ENCODE data around the gene KRTAP10-1. TPM values are rescaled to one million over a fixed set of nuclear protein-coding genes. Genes with fewer than 3 reads are reported as not detected.

The KRTAP10-1 gene
- total and polyA plus RNA-seq, 9 of the 15 experiments (the other 6 are each of a cell fraction or from before 2014, with no cell fraction given), result not detected

DNA sequence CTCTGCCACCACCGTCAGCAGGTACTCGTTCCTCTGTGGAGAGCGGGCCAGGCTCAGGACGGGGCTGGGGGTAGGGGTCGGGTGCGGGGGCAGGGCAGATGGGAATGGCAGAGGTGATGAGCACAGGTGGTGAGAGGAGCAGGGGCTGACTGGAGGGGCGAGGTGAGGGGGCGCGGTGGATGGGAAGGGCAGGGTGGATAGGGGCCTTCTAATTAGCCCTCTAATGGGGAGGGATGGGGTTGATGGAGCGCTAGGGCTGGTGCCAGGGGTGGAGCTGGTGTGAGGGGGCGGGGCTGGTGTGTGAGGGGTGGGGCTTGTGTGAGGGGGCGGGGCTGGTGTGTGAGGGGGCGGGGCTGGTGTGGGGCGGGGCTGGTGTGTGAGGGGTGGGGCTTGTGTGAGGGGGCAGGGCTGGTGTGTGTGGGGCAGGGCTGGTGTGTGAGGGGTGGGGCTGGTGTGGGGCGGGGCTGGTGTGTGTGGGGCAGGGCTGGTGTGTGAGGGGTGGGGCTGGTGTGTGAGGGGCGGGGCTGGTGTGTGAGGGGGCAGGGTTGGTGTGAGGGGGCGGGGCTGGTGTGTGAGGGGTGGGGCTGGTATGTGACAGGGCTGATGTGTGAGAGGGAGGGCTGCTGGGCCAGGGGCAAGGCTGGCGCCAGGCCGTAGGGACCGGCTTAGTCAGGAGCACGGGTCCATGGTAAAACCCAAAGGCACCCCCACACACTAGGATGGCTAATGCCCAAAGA is 5.9 kb downstream of the KRTAP10-1 start:
- Histone ChIP-seq H3K9me3 (replicated peaks; ENCODE audit: control insufficient read depth, insufficient read depth, low read depth, low read length) (no peaks in the 10 kb centered on the region; the same call in 1 of the 2 replicates), H3K79me2 (ENCODE audit: control insufficient read depth, insufficient read depth, low read length) (no peaks in the 10 kb centered on the region), H3K4me1 (replicated peaks in 1 of 2; ENCODE audit: control insufficient read depth in 2 of 2, insufficient read depth in 2 of 2, low read length in 2 of 2) (peaks cover 0 to 21% of the 10 kb centered on the region in 2 experiments; a peak in 2 of 5 replicates), H4K20me1 (replicated peaks; ENCODE audit: control insufficient read depth, insufficient read depth, low read length) (0 out of 2 replicates have a peak, but pooled peaks cover 10% of the 10 kb centered on the region), H3K9ac (ENCODE audit: insufficient read depth in 1 of 2, low read depth in 2 of 2, low read length in 2 of 2) (no peak overlapping the region), H3K9me1 (ENCODE audit: control insufficient read depth, insufficient read depth, low read length) (no peaks in the 10 kb centered on the region), H3K27me3 (ENCODE audit: control insufficient read depth in 2 of 2, insufficient read depth in 2 of 2, low read length in 2 of 2) (peaks cover 29 to 58% of the 10 kb centered on the region in 2 experiments), H3K36me3 (ENCODE audit: control insufficient read depth, insufficient read depth, low read length) (no peaks in the 10 kb centered on the region), H3K27ac (ENCODE audit: extremely low read depth, low read depth, low read length) (no peak overlapping the region), H3K4me2 (ENCODE audit: insufficient read depth, low read length) (no peak overlapping the region), H2AFZ (ENCODE audit: low read depth, low read length) (no peak overlapping the region), H3K4me3 (no peak overlapping the region)
- ChIA-PET CTCF (ENCODE audit: low intra/inter-chr PET ratio) (no interaction called here), POLR2A (interaction anchor here (0.5 to 0.6 kb wide), 2 partner anchors 19 to 132 kb away, joined by 3 read pairs; no protein-coding TSS in a partner anchor)
- TF ChIP-seq CREM (IDR thresholded peaks at IDR 0.05; ENCODE audit: low read depth) (no peak), ZNF12 (CRISPR knock-in tag; IDR thresholded peaks at IDR 0.05) (no peak), MYBL2 (IDR thresholded peaks at IDR 0.05; ENCODE audit: low read depth) (no peak), MYBL2 (CRISPR knock-in tag; IDR thresholded peaks at IDR 0.05; ENCODE audit: borderline replicate concordance) (no peak), ZNF696 (CRISPR knock-in tag; conservative IDR thresholded peaks at IDR 0.05) (no peak), MLX (CRISPR knock-in tag; conservative IDR thresholded peaks at IDR 0.05) (no peak)
- TF ChIP-seq, protein P1, sequence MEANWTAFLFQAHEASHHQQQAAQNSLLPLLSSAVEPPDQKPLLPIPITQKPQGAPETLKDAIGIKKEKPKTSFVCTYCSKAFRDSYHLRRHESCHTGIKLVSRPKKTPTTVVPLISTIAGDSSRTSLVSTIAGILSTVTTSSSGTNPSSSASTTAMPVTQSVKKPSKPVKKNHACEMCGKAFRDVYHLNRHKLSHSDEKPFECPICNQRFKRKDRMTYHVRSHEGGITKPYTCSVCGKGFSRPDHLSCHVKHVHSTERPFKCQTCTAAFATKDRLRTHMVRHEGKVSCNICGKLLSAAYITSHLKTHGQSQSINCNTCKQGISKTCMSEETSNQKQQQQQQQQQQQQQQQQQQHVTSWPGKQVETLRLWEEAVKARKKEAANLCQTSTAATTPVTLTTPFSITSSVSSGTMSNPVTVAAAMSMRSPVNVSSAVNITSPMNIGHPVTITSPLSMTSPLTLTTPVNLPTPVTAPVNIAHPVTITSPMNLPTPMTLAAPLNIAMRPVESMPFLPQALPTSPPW (CRISPR knock-in tag; IDR thresholded peaks at IDR 0.05), result peak; percentile 33; the same call in 1 of the 2 replicates
- ATAC-seq, result peak; percentile 90
- in situ Hi-C loops (cut with MboI) (no loop called here), intact Hi-C loops (cut with micrococcal nuclease) (no loop called here)
- no peak for FAIRE-seq
- DNase-seq (ENCODE audit: extremely low read depth in 1 of 4, low spot score in 3 of 4), result peak; percentile 18 to 78 (median 78)
- no TSS peak for BruUV-seq (replicated peaks)
- 40% methylated on average over 13 of the region's 21 CpGs for WGBS (ENCODE audit: insufficient coverage, low coverage, missing lambda C conversion rate)

Measured in K562 (cell line).